Erythroblast (primary cell): Measurements from ENCODE around the gene CHMP4A.

ENCODE experiments used
- GATA1 ChIP-seq: IDR thresholded peaks from 2 replicates; pipeline ENCODE4 v1.6.1; 2011; ENCODE audit warnings: low read depth, mild to moderate bottlenecking, control low read depth, low read length, moderate library complexity
- POLR2A ChIP-seq: IDR thresholded peaks from 2 replicates; pipeline ENCODE4 v1.6.1; 2011; ENCODE audit warnings: mild to moderate bottlenecking, low read length

DNA sequence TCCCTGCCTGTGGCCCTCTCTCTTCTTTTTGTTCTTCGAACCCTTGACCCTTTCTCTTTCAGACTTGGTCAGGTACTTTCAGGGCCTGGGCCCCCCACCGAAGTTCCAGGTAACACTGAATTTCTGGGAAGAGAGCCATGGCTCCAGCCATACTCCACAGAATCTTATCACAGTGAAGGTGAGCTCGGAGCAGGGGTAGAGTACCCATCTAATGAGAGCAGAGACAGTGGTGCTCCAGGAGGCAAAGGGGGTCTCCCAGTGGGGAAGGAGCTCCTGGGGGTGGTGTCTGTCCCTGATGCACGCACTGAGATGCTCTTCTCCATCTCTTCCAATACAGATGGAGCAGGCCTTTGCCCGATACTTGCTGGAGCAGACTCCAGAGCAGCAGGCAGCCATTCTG lies 47.5 kb downstream of the CHMP4A start:
- TF ChIP-seq POLR2A (no peak), GATA1 (no peak)
